GM13977 (cell line): ENCODE data around the gene CTNNA2.

ENCODE experiments used
- DNase-seq: peaks from one replicate; pipeline ENCODE4 v3.0.0; 2012; ENCODE audit warnings: low spot score
- CTCF ChIP-seq: IDR thresholded peaks from 2 replicates; pipeline ENCODE4 v1.5.1; 2012; ENCODE audit warnings: mild to moderate bottlenecking, control low read depth; ENCODE audit not compliant: insufficient read depth; ENCODE audit errors: extremely low read depth, missing control alignments
- in situ Hi-C: fragments of 300-500 bp; cut with MboI; formaldehyde crosslinking; loops from one replicate; pipeline ENCODE4 v1.12.0; 2022; ENCODE audit warnings: low sequenced_read_pairs, low pct_unique_long_range_greater_than_20kb, mixed read lengths, inconsistent platforms; ENCODE audit not compliant: unreplicated experiment

The CTNNA2 gene

DNA sequence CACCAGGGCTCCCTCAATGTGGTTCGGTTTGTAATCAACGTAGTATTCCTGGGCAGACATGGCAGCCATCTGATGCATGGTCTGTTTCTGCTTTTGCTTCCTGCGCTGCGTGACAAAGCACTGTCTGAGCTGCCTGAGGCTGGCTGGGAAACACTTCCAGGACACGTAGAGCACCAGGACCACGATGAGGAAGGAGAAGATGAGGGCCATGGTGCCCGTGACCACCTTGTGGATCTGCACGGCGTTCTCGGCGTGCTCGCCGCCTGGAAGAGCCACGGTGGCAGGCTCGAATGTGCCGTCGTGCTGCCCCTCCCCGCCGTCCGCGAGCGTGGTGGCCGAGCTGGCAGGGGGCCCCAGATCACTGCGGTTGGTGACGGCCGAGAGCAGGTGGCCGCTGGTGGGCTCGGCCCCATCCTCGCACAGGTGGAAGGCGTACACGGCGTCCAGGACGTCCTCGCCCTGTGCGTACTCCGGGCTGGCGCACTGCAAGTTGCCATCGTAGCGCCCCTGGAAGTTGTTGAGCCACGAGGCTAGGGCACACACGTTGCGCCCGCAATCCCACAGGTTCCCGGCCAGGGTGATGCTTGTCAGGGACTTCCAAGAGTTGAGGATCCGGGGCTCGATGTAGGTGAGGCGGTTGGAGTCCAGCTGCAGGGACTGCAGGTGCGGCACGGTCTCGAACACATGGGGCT, 789.6 kb downstream of the CTNNA2 start:
- DNase-seq: no peak
- no peak for TF ChIP-seq CTCF
- in situ Hi-C loops: no loop called here

- in situ Hi-C loops: no loop called here
- DNase-seq: peak; percentile 48
- TF ChIP-seq CTCF: no peak
Measured at GRCh38 chr2:80303006-80303908, 790.4 kb downstream of the CTNNA2 start.

DNA sequence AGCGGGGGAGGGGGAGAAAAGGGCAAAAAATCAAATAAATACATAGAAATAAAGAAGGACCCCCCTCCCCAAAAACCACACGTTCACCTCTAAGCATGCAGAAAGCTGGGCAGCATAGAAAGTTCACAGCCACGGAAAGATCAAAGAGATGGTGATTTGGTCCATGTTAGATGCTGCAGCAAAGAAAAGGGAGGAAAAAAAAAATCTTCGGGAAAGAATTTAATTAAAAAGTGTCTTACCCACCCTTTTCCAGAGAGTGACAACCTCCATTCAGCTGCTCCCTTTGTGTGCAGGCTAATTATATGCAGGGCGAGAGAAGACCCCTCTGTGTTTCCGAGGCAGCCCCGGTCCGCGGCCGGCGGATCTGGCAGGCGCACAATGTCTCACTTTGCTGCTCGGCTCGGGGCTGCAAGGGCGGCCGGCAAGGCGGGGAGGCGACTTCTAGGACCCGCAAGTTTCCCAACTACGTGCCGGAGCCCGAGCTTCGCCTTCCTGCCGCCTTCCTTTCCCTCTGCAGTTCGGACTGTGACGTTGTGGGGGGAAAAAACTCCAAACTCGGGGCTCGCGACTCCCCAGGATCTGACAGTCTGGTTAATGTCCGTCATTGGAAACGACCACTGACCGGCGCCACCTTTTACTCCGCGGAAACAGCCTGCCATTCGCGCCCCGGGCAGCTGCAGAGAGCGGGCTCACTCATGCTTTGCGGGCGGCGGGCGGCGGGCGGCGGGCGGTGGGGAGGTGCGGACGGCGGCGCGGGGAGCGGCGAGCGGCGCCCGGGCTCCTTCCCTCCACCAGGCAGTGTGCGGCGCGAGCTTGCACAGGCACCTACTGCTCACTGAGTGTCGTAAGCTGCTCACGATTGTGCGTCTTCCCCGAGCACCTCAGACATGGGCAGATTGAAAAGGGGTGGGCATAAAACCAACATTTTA, 791.3 kb downstream of the CTNNA2 start, which contains the start of gene LRRTM1:
TSS of gene LRRTM1 (minus strand) at position 844 of the 929 bp plus-strand sequence. CDS start 933 bp downstream, outside the sequence.
- peak; percentile 42 for DNase-seq
- in situ Hi-C loops: no loop called here
- TF ChIP-seq CTCF: no peak

DNA sequence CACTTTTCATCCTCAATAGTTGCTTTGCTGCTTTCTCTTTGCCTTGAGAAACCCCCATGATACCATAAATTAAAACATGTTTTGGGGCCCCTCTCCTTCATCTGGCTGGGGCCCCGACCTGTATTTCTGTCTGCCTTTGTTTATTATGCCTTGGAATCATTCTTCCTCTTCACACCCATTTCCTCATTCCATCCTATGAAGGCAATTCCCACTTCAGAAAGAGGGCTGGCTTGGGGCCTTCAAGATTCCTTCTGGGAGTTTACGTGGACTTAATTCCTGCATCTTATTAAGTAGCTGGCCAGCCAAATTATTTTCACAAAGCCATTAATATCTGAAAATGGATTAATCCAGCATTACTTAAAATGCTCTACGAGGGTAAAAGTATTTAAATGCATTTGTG, 798.5 kb downstream of the CTNNA2 start:
- TF ChIP-seq CTCF: no peak
- in situ Hi-C loops: no loop called here
- no peak for DNase-seq

- no peak for DNase-seq
- no peak for TF ChIP-seq CTCF
- in situ Hi-C loops: no loop called here
Measured at GRCh38 chr2:80312282-80312839, 799.5 kb downstream of the CTNNA2 start.
